GM18502 (cell line): Measurements from ENCODE around the gene PRF1.

Experiments used
- ATAC-seq: cut with Tn5 transposase; IDR thresholded peaks from one replicate; pipeline ENCODE4 v1.9.1; 2021; ENCODE audit warnings: mild to moderate bottlenecking; ENCODE audit not compliant: unreplicated experiment, poor library complexity

PRF1 gene

GRCh38 chr10:70563230-70563629, 39.3 kb downstream of the PRF1 start:
- no peak for ATAC-seq

GRCh38 chr10:70562036-70562755, 40.3 kb downstream of the PRF1 start:
- ATAC-seq: no peak

GRCh38 chr10:70561558-70561957, 41.0 kb downstream of the PRF1 start:
- ATAC-seq: no peak

GRCh38 chr10:70561070-70561469, 41.5 kb downstream of the PRF1 start:
- ATAC-seq: no peak

GRCh38 chr10:70560511-70560941, 42.0 kb downstream of the PRF1 start:
- no peak for ATAC-seq

- no peak for ATAC-seq
Measured at GRCh38 chr10:70559861-70560260, 42.7 kb downstream of the PRF1 start.

- no peak for ATAC-seq
Measured at GRCh38 chr10:70558871-70559810, 43.4 kb downstream of the PRF1 start.

- no peak for ATAC-seq
Measured at GRCh38 chr10:70558295-70558694, 44.2 kb downstream of the PRF1 start.

- ATAC-seq: no peak
Measured at GRCh38 chr10:70557876-70558275, 44.7 kb downstream of the PRF1 start.

GRCh38 chr10:70557086-70557845, 45.3 kb downstream of the PRF1 start:
- no peak for ATAC-seq

- ATAC-seq: no peak
Measured at GRCh38 chr10:70555371-70555770, 47.2 kb downstream of the PRF1 start.

- ATAC-seq: no peak
Measured at GRCh38 chr10:70552586-70552985, 50.0 kb downstream of the PRF1 start.

GRCh38 chr10:70551971-70552422, 50.5 kb downstream of the PRF1 start:
- no peak for ATAC-seq

- no peak for ATAC-seq
Measured at GRCh38 chr10:70551466-70551865, 51.1 kb downstream of the PRF1 start.

GRCh38 chr10:70550459-70550858, 52.1 kb downstream of the PRF1 start:
- no peak for ATAC-seq

GRCh38 chr10:70549962-70550458, 52.5 kb downstream of the PRF1 start:
- no peak for ATAC-seq

GRCh38 chr10:70549351-70549961, 53.1 kb downstream of the PRF1 start:
- ATAC-seq: no peak
